HG03460 (cell line): Measurements from ENCODE around the gene EEFSEC.

Experiments
- ATAC-seq: cut with Tn5 transposase; IDR thresholded peaks from one replicate; pipeline ENCODE4 v1.9.1; 2021; ENCODE audit not compliant: unreplicated experiment

The EEFSEC gene

DNA sequence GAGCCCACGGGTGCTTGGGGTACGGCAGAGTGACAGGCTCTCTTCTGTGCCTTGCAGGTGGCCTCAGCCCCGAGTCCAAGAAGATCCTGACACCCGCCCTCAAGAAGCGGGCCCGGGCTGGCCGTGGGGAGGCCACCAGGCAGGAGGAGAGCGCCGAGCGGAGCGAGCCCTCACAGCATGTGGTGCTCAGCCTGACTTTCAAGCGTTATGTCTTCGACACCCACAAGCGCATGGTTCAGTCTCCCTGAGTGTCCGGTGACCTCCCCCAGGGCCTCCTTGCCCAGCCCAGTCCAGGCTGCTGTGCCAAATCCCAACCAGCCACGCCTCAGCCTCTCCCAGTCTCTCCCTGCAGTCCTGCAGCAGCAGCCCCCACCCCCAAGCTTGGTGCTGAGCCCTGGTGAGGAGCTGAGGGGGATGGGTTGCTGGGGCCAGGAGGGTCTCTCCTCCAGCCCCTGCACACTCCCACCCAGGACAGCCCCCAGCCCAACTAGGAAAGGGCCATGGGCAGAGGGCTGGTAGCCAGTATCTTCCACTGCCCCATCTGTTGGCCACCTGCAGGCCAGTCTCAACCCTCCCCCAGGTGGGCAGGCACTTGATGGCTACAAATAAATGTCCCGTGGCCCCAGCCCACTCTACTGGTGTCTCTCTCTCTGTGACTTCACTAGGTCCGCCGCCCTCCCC, 254.9 kb downstream of the EEFSEC start:
- no peak for ATAC-seq

DNA sequence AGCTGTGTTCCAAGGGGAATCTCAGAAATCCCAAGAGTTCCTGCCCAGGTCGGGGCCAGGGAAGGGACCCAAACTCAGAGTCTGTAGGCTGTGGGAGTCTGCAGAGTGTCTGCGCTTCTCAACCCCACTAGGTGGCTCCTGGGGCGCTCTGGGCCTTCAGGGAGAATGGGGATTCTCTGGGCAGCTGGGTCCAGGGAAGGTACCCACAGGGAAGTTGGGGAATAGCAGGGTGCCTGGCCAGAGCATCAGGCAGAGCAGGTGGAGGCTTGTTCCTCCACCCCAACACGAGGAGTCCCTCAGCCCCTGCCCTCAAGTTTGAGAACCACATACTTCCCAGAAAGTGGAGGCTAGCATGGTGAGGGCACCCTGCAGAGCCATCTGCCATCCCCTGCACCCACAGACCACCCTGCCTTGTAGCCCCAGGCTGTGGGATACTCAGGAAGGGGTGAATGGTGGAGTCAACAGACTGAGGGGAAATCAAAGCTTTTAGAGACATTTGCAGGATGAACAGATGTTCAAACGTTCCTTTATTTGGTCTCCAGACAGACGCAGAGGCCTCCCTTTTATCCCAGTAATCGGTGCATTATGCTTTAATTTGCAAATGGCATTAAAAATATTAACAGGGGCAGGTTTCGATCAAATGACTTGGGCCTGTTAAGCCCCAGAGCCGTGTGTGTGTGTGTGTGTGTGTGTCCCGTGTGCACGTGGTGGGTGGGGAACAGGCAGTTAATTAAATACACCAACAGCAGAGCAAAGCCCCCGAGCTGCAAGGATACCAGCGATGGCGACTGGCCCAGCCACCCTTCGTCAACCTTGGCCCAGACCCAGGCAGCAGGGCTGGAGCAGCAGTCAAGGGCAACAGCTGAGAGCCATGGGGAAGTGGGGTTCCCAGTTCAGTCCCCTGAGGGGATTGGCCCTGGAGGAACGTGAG, 255.7 kb downstream of the EEFSEC start:
- no peak for ATAC-seq

DNA sequence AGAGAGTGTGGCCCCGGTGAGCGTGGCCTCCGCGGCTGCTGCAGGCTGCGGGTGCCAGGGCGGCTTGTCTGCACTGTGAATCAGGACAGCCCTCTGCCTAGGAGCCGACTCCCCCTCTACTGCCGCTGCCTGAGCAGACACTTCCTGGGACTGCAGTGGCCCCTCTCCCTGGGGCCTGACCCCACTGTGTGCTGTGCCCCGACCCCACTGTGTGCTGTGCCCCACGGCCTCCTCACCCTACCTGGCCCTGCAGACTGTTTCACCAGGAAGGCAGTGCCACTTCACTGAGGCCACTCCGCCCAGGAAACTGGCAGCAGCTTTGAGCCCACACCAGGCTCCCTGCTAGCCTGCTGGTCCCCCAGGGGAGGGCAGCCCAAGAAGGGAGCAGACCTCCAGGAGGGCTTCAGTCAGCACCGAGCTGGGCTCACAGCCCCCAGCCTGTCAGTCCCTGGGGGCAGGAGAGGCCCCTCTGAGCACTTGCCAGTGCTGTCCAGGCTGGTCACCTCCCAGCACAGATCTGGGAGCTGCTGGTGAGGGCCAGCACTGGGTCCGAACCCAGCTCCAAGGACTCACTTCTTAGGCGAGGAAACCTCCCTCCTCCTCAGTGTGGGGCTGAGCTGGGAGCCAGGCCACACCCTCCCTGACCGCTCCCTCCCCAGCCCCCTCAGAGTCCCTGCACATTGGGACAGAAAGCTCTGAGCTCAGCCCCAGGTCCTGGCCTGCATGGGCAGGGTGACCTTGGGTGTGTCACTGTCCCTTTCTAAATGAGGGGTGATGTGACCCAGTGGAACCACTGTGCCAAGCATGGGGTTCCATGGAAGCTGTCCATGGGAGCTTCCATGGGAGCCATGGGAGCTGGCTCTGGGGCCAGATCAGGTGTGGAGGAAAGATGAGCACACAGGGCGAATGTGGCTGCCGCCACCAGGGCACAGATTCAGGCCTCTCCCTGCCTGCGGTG, 256.6 kb downstream of the EEFSEC start:
- ATAC-seq, result no peak

DNA sequence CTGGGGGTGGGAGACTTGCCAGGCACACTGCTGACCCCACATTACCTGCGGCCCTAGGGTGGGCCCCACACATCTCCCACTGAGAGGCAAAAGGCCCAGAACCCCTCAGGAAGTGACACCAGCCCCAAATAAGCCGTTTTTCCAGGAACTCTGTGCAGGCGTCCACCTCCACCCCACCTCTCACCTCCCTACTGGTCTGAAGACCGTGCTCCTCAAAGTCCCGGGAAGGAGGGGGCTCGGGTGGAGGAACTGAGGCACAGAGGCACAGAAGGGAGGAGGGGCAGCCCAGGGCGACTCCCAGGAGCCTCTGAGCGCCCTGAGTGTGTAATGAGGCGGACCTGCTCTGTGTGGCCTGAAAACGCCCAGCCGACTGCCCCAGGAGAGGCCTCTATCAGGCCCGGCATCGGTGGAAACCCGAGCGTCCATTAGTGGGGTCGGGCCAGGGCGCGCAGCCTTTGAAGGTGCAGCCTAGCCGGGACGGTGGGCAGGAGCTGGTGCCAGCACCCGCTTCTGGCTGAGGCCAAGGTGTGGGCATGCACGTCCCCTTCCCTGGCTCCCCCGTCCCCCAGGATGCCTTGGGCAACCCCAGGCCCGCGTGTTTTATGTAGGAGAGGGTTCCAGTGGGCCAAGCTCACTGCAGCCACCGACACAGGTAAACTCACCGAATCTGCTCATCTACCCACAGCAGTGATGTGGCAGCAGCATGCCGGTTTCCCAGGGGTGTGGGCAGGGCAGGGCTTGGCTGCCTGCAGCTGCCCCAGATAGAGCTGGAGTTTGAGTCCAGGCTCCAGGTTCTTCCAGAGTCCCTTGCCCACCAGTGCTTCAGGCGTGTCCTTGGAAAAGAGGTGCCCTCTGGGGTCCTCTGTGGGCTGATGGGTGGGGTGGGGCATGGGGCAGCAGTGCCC, 257.6 kb downstream of the EEFSEC start:
- no peak for ATAC-seq

DNA sequence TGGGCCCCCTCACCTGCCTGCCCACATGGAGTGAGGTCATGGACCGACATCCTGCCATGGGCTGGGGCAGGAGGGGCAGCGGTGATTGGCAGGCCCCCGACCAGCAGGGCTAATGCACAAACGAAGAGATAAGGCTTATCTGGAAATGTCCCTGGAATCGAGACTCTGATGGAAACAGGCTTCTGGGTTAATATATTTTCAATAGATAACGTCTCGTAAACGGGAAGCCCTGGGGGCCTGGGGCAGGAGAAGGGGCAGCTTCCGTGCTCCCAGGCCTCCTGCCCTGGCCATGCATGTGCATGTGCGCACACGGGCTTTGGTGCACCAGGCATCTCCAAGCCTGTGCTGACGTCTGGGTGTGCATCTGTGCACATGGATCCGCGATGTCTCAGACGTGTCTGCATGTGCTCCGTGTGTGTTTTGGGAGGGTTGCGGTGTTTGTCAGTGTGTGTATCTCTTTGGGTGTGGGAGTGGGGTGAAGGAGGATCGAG, 258.3 kb downstream of the EEFSEC start:
- no peak for ATAC-seq

DNA sequence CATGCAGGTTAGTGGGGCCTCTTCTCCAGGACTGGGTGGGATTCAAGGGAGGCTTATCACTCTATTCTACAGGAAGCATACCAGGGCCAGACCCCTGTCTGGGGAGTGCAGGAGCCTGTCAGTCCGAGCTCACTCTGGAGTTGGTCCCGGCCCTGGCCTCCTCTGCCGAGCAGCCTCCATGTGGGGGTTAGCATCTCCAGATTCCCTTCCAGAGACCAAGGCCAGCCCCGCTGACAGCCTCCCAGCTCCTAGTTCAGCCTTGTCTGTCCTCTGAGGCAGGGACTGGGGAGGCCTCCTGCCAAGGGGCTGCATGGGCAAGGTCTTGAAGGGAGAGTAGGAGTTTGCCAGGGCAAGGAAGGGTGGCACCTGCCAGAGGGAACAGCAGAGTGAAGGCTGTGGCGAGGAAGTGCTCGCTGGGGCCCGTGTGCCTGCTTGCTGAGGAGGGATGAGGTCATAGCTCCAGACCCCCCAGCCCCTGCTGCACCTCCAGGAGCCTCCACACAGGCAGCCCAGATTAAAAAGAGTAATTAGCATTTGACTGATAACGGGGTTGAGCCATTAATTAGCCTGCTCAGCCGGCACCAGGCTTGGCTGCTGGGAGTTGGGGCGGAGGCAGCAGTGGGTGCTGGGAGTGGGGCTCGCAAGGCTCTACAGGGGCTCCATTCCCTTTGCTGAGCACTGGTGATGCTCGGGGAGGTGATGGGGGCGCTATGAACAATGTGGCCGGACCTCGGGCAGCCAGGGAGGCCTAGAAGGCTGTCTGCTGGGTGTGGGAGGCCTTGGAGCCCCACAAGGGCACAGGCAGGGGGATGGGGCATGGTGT, 259.1 kb downstream of the EEFSEC start:
- no peak for ATAC-seq

DNA sequence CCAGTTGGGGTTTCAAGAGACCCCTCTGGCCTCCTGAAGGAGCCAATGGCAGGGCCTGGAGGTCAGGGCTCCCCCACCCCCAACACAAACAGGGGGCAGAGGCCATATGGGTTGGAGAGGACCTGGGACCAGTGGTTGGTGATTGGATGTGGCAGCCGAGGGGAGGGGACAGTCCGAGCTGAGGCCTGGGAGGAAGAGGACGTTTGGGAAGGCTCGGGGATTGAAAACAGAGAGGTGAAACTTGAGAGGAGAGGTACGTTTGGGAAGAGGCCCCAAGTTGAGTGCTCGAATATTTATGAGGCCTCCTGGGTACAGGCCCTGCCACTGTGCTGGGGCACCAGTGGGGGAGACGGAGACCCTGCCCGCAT, 259.7 kb downstream of the EEFSEC start:
- ATAC-seq, result no peak

DNA sequence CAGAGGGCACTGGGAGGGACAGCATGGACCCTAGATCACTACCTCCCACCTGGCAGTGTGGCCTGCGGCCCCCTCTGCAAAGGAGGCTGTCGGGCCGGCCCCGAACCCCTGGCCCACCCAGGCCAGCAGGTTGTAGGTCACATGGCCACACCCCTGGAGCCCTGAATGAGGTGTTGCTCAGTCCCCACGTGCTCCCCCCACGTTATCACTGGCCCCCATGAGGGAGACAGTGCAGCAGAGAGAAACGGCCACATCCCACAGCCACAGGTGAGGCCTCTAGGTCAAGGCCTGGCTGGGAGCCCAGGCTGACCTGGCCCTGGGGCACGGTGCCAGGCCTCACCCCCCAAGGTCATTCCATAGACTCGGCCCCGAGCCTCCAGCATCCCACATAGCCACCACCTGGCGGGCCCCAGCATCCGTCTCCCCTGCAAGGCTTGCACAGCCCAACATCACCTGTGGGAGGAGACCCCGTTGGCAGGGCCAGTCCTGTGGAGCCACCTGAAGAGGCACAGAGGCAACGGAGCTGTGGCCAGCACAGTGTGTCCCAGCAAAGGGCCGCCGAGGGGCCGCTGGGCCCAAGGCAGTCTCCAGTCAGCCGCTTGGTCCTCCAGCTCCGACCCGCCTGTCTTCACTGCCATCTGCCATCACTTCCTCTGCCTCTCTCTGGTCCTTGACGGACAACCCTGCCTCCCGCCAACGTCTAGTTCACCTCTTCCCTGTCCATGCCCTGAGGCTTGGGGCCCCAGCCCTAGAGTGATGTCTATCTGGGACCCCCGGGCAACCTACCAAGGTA, 260.3 kb downstream of the EEFSEC start:
- ATAC-seq, result no peak

DNA sequence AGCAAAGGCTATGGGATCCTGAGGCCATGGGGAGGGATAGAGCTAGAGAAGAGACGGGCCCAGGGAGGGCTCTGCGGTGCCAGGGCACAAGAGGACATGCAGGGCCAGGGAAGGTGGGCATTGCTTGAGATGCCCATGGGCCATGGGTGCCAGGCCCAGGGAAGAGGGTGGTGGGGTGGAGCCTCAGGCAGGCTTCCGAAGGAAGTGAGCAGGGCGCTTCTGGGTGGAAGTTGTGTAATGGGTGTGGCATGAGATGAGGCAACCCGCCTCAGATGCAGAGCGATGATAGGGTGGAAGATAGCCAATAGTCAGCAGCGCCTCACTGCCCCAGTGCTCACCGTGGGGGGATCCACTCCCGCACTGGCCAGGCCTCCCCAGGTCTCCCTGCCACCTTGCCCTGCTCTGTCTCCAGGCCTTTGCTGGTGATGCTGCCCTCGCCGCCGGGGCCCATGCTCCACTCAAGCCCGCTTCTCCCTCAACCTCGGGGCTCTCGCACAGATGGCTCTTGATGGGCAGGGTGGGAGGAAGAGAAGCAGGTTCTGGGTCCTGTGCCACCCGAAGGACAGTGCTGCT, 262.0 kb downstream of the EEFSEC start:
- no peak for ATAC-seq

DNA sequence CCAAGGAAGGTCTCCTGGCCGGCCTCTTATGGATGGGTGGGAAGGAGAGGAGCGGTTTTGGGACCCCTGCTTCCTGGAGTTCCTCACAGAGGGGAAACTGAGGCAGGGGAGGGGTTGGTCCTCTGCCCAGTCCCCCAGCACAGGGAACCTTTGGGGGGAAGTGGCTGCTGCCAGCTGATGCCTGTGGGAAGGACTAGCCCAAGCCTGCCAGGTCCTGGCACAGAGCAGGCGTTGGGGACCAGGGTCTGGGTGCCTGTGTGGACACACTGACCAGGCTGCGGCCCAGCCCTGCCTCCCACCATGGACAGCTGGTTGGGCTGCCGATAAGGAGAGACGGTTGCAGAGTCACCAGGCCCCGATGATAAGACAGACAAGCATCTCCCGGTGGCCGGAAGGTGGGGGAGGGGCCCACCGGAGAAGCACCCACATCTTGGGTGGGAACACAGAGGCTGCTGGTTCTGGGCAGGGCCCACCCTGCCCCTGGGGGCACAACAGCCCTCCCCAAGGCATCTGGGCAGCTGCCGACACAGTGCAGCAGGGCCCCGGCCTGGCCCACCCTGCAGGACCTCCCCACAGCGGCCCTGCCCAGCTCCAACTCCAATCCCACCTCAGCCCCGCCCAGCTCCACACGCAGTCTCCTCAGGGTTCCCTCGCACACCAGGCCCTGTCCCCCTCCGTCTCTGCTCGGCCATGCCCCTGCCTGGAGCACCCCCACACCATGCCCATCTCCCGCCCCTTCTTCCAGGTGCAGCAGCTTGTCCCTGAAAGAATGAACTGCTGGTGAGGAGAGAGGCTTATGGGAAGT, 262.7 kb downstream of the EEFSEC start:
- no peak for ATAC-seq

DNA sequence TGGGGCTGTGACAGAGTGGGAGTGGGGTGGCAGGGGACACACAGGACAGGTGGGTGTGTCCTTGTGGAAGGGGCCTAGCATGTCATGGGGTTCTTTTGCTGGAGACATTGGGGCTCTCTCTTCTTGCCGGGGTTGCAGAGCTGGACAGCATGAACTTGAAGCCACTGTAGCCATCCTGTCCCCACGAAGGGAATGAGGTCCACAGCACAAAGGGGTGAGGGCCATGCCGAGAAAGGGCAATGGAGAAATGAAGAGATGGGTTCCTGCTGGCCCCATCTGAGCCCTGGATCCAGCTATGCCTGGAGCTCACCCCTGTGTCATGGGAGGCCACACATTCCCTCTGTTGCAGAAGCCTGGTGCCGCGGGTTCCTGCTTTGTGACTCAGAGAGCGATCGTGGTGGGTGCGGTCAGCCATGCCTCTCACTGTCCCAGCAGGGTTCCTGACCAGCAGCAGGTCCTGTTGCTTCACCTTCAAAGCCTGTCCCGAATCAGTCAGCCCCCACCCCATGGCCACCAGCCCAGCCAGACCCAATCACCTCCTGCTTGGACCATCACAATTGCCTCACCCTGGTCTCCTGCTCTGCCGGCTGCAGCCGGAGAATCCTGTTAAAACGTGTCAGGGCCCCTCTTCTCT, 263.4 kb downstream of the EEFSEC start:
- ATAC-seq, result no peak

DNA sequence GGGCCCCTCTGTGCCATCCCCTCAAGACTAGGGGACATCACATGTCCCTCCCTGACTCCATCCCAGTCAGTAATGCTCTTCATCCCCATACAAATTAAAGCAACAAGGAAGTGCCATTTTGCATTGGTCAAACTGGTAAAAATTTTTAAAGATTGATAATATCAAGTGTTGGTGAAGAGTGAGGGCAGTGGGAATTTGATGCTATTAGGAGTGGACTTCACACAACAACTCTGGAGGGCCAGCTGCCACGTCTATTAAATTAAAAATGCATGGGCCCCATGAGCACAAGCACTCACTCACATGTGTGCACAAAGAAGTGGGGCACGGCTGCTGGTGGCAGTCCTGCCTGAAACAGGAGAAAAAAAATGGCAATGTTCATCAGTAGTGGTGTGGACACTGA, 265.6 kb downstream of the EEFSEC start:
- no peak for ATAC-seq

DNA sequence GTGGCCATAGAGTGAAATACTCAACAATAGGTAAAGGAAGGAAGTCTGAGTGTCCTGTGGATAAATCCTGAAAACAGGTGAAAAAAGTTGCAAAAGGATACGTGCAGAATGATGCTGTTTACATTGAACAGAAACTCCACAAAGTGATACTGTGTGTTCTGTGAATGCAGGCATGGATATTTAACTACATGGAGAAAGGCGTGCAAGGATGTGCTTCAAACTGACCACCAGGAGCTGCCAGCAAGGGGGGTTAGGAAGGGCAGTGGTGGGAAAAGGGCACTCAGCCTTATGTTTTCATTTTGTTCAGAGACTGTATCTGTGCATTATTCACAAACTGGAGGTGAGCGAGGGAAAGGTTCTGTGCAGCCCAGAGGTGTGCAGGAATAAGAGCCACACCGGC, 266.0 kb downstream of the EEFSEC start:
- no peak for ATAC-seq

DNA sequence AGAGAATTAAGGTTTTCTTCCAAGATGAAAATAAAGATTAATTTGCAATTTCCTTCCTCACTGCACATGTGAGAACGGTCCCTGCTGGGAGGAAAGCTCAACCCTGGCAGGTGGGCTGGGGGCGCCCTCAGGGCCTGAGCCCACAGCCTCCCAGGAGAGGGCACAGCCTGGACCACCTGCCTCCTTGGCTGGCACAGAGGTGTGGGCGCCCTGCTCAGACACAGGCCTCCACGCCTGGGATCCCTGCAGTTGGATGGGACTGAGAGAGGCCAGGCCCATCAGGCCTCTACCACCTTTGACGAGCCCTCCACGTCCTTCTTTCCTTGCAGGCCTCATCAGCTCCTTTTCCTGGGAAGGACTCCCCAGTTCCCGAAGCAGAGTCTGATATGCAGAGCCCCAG, 267.0 kb downstream of the EEFSEC start:
- no peak for ATAC-seq

DNA sequence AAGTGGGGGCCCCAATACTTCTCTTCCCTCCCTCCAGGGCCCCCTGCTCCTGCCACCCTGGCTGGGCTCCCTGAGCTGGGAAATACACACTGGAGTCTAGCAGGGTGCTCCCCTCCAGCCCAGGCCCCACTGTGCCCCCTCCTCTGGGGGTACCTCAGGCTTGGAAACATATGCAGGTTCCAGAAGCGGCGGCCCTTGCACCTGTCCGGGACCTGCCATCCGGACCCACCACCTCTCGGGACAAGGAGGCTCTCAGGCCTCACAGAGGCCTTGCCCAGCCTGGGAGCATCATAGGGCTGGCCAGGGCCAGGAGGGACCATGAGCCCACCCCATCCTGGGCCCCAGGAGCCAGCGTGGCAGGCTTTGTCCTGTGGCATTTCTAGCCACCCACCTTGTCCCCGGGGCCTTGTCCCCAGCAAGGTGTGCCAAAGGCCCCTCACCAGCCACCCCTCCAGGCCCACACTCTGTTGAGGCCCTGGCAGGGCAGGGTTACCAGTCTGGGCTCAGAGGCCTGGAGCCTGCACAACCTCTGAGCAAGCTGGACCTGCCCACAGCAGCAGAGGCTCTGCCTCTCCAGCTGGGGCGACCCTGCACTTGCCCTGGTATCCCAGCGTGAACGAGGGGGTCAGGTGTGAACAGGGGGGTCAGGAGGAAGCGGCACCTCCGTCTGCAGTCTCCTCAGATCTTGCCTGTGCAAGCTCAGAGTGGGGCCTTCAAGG, 267.6 kb downstream of the EEFSEC start:
- no peak for ATAC-seq

DNA sequence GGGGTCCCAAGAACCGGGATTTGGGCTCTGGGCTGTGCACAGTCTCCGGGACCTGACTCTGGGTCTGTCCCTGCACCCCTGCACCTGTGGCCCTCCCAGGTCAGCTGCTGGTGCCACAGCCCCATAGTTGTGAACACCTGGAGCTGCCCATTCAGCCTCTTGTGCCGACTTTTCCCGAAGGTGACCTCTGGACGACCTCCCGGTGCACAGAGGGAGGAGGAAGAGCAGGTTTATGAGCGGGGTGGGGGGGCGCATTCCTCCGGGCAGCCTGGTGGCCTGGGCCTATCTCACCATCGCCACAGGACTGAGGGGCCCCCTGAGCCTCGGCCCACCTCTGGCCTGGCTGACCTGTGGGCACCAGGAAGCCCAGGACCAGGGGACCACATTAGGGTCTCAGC, 268.2 kb downstream of the EEFSEC start:
- ATAC-seq, result no peak
